AG08395 (cell line): ENCODE results near the gene P2RY6.

Experiments
- DNase-seq: peaks from one replicate; pipeline ENCODE4 v3.0.0; 2012; ENCODE audit warnings: mixed read lengths, low spot score

Gene P2RY6

DNA sequence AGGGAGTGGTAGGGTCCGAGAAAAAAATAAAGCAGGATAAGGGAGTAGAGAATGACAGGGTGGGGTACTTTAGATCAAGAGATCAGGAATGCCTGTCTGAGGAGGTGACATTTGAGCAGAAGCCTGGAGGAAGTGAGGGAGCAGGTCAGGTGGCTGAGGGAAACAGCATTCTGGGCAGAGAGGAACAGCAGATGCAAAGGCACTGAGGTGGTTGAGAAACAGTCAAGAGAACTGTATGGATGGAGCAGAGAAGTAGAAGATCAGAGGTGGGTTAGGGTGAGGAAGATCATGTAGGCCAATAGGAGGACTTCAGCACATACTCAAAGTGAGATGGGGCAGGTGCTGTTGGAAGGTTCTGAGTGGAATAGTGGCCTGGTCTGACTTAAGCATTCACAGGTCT is 44.3 kb downstream of the P2RY6 start:
- no peak for DNase-seq

DNA sequence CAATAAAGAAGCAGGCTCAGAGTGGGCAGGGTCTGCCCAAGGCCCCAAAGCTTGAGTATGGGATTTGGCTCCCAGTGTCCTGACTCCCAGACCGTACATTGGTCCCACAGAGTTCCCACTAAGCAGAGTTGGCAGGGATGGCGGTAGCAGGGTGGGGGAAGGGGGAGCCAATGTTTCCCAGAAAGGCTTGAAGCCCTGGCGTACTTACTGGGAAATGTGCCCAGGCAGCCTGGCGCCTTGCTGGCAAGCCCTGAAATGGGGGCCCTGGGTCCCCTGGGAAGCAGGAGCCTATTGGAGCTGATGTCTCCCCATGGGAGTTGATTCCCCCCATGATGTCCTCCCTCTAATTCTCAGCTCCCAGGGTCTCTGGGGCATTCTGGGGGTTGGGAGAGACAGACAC is 45.2 kb downstream of the P2RY6 start:
- peak; percentile 27 for DNase-seq

DNA sequence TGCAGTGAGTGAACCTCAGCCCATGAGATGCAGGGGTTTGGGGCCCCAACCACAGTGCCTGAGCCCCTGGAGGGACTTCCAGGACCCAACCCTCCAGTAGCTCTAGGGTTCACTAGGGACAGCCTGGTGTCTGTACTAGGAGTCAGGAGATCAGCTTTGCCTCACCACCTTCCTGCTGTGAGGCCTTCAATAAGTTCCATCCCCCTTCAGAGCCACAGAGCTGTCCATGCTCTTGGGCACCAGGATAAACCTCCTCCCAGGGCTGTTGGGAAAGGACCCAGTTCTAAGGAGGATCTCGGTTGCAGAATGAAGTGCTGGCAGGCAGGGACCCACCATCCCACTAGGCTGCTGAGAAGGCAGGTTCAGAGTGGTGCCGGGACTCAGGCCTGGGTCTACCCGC is 45.7 kb downstream of the P2RY6 start:
- DNase-seq: no peak

DNA sequence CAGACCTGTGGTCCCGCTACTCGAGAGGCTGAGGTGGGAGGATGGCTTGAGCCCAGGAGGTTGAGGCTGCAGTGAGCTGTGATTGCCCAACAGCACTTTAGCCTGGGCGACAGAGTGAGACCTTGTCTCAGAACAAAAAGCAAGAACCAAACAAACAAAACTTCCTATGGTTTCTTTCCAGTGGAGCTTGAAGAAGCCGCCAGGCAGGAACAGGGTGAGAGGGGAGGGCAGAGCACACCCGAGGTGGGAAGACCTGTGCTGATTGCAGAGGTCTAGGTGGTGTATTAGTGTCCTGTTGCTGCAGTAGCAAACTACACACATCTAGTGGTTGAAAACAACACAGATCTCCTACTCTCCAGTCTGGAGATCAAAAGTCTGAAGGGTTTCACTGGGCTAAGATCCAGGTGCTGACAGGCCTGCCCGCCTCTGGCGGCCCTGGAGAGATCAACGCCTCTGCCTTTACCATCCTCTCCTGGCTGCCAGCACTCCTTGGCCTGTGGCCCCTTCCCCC is 46.4 kb downstream of the P2RY6 start:
- no peak for DNase-seq

DNA sequence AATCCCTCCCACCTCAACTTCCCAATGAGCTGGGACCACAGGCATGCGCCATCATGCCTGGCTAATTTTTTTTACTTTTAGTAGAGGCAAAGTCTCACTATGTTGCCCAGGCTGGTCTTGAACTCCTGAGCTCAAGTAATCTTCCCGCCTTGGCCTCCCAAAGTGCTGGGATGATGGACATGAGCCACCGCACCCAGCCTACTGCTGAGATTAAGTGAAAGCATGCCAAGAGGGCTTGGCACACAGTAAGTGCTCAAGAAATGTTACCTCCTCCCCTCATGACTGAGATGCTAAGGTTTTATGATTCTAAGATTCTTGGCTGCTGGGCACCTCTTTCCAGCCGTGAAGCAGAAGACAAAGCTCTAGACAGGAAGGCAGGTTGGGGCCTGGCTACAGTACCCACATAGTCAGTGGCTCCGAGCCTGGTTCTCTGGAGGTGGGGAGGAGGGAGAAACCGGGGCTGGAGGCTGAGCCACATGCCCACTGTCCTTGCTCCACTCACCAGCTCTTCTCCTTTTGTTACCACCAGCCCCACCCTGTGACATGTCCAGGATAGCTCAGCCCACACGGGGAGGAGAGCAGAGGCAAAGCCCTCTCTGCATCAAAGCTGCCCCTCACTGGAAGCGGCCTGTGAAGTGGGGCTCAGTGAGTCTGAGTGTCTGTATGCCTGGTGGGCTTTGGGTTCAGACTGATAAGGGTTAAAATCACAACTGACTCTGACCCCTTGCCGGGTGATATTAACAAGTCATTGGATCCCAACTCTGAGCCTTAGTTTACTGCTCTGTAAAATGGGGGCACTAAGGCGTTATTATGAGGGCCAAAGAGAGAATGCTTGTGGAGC is 48.8 kb downstream of the P2RY6 start:
- peak; percentile 33 for DNase-seq

DNA sequence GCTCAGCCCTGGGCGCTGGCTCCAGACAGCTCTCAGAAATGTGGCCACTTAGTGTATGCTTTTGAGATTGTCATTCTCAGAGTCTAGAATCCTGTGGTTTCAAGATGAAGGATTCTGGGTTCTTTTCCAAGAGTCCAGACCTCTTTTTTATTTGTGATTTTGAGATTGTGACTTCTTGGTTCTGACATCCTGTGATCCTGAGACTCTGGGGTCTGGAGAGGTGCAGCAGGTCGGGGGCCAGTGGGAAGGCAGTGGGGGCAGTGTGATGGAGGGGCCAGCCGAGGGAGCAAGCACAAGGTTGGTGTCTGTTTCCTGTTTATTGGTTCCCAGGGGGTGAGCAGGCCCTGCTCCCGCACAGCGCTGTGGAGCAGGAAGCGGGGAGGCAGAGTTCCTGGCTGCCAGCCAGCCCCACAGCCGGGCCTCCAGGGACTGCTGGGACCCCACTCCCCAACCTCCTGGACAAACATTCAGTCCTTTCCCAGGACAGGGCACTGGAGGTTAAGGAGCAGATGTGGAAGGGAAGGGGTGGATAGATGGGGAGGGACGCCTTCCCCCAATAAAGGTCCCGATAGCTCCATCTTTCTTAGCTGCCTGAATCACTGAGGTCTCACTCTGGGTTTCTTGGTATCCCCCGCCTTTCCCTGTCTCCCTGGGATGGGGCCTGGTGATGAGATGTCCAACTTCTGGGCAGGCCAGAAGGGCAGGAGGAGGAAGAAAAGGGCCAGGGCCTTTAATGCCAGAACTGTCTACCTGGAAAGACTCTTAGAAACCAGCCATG is 49.7 kb downstream of the P2RY6 start:
- DNase-seq: peak; percentile 54

DNA sequence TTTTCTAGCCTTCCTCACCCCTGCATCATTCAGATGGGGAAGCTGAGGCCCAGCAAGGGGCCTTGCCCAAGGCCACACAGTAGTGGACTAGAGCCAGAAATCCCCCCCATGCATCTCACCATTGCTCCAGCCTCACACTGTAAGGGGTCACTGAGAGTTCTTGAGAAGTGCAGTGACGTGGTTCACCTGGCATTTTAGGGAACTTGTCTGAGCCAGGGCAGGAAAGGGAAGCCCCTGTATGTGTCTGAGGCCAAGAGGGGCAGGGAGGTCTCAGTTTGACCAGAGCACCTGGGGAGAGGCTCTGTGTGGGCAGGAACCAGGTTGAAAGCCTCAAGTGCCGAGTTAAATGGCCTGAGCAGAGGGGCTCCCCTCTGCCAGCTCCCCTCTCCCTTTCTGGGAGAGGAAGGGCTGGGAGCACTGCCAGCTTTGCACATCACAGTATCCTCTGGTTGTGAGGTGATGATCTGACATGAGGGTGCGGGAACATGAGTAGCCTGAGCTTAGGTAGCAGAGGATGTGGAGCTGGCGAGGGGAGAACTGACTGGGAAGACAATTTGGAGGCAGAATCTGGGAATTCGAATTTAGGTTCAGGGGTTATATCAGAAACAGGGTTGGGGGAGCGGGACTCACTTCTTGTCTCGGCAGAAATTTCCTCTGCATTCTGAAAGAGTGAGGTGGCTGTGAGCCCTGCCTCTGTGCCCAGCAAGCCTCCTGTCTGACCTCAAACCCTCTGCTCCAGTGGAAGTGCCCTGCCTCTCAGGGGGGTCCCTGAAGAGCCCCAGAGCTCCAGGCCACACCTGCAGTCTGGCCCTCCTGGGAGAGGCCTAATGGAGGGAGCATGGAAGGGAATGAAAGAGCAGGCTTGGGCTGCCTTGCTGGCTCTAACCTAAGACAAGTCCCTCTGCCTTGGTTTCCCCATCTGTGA is 50.5 kb downstream of the P2RY6 start:
- DNase-seq: no peak

DNA sequence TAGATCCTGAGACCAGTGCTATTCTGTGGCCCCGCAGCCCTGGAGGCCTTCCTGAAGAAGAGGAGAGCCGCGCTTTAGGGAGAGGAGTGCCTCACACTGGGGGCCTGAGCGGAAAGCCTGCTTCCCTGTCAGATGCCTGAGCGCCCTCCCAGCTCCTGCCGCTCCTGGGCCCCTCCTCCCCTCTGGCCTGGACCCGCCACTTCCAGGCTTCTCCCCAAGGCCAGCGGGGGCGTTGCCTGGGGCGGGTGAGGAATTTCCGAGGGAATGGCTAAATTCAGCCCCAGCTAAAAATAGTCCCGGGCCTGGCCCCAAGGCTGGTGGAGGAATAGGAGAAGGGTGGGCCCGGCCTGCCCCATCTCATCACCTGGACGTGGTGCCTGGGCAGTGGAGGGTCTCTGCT is 51.3 kb downstream of the P2RY6 start:
- DNase-seq: peak; percentile 85

DNA sequence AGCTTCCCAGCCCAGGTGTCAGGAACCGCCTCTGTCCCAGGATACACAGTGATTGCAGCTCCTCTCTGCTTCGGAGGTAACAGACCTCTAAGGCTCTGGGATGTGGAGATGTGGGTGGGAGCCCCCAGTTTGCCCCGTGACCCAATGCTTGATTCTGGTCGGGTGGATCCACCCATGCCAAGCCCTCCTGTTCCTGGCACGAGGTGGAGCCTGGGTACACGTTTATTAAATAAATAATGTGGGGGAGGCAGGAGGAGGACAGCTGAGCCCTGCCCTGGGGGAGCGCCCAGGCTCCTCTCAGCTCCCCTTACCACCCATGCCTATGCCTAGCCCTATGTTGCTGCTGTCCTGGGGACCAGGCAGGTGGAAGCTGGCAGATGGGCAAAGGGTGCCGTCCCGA is 52.0 kb downstream of the P2RY6 start:
- DNase-seq: no peak

DNA sequence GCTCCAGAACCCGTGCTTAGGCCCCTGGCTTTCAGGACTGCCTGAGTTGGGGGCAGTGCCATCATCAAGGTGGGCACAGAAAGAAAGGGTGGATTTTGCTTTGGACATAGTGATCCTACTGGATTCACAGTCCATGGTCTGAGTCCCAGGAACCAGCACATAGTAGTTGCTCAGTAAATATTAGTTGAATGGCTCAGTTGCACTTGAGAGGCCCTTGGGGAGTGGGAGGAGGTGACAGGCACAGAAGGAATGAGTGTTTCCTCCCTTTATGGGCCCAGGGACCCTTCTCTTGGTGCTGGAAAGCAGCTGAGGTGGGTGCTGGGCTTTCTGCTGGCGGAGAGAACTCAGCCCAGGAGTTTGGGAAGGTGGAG is 52.5 kb downstream of the P2RY6 start:
- DNase-seq: no peak

DNA sequence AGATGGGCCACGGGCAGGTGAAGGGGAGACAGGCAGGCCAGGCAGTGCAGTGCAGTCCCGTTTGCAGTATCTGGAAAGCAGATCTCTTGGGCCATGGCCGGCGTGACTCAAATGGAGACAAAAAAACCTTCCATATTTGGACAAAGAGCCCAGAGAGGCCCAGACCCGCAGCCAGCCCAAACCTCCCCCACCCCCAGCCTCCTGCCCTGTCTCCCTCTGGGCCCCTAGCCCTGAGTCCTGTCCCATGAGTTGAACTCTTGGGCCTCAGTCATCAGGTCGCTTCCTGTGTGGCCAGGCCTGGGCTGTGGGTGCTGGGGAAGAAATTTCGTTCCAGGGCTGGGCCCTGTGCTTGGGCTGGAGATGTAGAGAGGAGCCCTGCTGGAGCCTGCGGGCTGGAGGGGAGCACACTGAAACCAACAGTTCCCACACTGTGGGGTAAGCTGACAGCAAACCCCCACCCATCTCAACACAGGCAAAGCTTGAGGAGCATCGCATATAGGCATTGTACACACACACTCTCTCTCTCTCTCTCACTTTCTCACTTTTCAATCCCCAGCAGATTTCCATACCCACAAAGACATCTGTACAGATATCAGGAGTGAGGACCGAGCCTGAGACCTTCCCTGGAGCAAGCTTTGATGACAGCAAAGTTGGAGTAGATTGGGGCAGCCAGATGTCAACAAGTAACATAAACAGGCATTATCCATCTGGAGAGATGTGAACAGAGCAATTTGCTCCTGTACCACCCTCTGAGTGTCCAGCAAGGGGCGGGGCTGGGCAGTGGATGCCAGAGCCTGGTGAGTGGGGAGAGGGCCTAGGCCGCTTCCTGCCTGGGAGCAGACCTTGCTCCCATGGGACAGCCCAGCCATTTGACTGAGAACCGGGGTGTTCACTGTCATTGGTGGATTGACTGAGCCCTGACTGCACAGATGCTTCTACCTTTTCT is 53.2 kb downstream of the P2RY6 start:
- DNase-seq: peak; percentile 65

DNA sequence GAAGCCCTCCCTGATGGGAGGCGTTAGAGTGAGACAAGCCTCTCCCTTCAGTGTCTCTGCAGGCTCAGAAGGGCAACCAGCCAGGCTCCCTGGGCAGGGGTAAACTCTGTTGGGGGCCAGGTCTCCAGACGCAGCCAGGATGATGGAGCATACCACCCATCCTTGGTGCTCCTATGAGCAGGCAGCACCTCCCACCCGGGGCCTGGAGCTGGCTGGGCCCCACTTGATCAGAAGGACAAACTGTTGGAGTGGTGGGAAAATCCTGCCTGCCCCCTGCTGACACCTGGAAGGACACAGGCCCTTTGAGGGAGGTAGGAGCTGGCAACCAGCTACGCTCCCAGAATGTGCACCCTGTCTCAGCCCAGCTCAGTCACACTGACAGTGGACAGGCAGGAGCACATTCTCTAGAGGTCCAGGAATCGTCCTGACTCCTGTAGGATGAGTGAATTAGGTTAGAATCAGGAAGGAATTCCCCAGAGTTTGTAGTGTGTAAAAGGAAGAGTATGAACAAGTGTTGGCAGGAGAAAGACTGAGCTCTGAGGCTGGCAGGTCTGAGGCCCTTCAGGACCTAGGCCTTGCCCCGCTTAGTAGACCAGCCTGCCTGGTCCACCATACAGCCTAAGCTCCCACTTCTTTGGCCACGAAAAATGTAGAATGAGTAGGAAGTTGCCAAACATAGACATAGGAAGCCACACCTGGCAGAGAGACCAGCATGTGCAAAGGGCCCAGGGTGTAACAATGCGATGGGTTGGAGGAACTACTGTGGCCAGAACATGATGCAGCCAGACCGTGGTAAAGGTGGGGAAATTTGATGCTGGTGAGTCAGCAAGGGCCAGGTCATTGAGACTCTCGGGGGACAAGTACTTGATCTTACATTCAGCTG is 55.0 kb downstream of the P2RY6 start:
- no peak for DNase-seq

DNA sequence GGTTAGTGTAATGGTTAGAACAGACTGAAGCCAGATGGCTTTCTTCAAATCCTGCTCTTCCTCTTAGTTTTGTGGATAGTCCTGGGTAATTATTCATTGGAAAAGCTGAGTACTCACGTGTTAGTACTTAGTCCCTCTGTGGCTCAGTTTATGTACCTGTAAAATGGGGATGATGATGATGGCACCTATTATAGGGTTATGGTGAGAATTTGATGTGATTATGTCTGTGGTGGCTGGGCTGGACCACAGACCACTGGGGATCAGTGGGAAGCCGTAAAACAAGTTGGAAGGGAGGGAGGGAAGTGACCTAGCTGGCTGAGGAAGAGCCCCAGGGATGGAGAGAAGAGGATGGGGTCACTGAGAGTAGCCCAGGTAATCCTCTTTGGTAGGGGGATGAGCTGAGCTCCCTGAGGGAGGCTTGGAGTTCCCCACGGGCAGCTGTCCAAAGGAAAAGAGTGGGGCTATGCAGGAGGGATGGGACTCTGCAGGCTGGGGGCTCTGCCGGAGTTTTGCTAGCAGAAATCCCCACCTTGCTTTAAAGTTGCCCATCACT is 55.8 kb downstream of the P2RY6 start:
- DNase-seq: no peak

DNA sequence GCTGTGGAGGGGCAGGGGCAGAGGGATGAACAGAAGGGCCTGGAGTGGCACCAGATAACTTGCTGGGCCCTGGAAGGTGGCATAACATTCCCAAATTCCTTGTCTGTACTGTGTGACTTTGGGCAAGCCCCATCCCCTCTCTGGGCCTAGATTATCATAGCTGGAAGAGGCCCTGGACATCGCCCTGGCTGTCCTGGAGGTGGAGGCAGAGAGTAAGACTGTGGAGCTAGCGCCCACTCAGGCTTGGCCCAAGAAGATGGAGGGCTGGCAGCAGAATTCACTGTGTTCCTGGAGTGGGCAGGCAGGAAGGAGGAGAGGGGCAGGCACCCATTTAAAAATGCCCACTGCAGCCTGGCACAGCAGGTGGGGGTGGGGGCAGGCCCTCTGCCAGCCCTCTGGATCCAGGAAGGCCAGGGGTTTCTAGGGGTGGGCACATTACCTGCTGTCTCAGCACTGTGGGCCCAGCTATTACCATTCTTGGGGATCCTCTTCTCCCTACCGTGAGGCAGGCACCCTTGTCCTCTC is 58.5 kb downstream of the P2RY6 start:
- peak; percentile 67 for DNase-seq

DNA sequence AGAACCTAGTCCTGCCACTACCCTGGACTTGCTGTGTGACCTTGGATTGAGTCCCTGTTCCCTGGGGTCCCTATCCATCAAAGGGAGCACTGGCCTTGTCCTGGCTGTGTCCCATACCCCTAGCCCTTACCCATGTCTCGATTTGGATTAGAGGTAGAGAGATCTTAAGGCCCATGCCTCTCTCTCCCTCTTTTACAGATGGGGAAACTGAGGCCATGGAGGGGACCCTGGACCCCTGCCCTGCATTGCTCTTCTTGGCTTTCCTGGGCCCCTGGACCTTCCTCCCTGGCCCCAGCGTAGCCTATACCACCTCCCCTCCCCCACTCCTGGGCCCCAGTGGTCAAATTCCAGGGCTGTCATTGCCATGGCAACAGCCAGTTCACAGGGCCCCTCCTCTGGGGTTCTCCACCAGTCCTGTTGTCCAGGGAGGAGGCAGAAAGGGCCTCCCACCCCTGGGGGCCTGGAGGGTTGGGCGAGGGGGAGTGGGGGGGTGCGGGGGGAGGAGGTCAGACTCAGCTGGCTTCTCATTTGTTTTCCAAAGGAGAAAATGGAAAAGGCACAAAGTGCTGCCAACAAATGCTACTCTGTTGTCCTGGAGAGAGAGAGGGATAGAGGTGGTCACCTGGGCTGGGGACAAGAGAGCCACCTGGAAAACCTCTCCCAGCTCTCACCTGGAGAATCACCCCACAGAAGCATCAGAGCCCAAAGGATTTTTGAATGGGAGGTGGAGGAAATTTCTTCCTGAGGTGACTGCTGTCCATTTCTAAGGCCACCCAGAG is 59.2 kb downstream of the P2RY6 start:
- no peak for DNase-seq

DNA sequence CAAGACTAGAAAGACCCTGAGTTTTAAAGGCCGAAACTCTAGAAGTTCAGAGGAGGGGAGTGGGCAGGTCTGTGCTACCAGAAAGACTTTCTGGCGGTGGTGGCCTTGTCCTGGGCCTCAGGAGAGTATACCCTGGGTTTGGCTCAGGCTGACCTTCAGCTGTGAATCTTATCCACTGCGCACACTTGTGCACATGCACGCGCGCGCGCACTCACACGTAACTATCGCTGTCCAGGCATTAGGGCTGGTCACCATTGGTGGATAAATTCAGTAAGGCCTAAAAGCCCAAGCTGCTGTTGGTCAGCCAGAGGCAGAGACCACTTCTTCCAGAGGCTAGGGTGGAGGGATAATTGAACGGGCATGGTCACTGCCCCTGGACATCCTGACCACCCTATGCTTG is 61.0 kb downstream of the P2RY6 start:
- DNase-seq: no peak

DNA sequence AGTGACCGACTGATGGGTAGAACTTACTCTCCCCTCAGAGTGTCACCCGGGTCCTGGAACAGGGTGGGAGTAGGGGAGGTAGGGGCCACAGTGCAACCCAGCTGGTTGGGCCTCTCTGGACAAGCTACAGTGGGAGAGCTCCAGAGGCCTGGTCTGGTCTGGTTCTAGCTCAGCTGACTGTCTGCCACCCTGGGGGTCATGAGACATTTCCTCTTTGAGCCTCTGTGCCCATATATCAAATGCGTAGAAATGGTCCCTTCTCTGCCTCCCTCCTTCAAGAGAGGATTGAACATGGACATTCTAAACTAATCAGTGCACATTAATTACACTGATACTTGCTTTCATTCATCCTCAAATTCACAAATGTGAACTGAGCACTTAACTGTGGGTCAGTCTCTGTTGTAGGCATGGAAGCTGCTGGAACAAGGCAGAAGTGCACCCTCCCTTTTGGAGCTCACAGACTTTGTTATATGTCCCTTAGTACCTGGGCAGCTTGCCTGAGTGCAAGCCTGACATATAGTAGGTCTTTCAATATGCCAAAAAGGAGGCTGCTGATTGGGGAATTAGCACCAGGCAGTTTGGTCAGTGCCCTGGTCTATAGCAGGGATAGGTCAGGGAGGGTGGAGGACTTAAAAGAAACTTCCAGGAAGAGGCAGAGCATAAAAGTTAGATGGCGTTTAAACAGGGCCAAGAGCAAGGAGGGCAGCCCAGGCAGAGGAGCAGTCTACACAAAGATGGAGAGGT is 61.7 kb downstream of the P2RY6 start:
- no peak for DNase-seq
